ENCODE results near the gene RBM15B. TPM values are rescaled to one million over a fixed set of nuclear protein-coding genes. Genes with fewer than 3 reads are reported as not detected.
"Not testable (repeated sequence)": the region's sequence is repeated elsewhere in the genome, so short reads cannot be mapped to it uniquely, and the experiment has no call there.

The RBM15B gene
- total RNA-seq, 2 donors from 2014 or later = 21.1 to 22.8 TPM

DNA sequence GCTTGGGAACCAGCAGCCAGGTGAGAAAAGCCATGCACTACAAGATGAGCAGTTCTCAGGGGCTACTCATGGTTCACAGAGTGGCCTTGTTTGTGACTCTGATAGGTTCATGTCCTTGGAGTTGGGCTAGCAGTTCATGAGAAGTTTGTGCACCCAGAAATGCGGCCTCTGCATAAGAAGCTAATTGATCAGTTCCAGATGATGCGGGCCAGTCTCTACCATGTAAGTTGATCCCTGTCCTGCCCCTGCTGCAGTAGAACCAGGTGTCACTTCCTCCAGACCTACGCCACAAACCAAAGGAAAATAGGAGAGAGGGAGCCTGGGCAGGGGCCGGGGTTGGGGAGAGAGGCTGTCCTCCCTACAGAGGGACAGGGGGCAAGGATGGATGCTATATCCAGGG is 33.2 kb upstream of the RBM15B start:
- 61 to 73% methylated on average over 4 of the region's 4 CpGs for WGBS, 2 donors
- TF ChIP-seq POLR2A (IDR thresholded peaks at IDR 0.05) = no peak
- TF ChIP-seq, protein P1, sequence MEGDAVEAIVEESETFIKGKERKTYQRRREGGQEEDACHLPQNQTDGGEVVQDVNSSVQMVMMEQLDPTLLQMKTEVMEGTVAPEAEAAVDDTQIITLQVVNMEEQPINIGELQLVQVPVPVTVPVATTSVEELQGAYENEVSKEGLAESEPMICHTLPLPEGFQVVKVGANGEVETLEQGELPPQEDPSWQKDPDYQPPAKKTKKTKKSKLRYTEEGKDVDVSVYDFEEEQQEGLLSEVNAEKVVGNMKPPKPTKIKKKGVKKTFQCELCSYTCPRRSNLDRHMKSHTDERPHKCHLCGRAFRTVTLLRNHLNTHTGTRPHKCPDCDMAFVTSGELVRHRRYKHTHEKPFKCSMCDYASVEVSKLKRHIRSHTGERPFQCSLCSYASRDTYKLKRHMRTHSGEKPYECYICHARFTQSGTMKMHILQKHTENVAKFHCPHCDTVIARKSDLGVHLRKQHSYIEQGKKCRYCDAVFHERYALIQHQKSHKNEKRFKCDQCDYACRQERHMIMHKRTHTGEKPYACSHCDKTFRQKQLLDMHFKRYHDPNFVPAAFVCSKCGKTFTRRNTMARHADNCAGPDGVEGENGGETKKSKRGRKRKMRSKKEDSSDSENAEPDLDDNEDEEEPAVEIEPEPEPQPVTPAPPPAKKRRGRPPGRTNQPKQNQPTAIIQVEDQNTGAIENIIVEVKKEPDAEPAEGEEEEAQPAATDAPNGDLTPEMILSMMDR (IDR thresholded peaks at IDR 0.05) = no peak
- H3K36me3 ChIP-seq (replicated peaks in 1 of 2; ENCODE audit: insufficient read depth in 1 of 2, low read depth in 2 of 2) = no peaks in the 10 kb centered on the region
- H3K9me3 ChIP-seq = no peaks in the 10 kb centered on the region
- DNase-seq (no peak), ATAC-seq (no peak)
- no peaks in the 10 kb centered on the region for H3K4me1 ChIP-seq
- intact Hi-C loops (cut with DNase I) = no loop called here
- H3K27ac ChIP-seq = no peak overlapping the region
- no peaks in the 10 kb centered on the region for H3K27me3 ChIP-seq
- H3K4me3 ChIP-seq = no peak overlapping the region

DNA sequence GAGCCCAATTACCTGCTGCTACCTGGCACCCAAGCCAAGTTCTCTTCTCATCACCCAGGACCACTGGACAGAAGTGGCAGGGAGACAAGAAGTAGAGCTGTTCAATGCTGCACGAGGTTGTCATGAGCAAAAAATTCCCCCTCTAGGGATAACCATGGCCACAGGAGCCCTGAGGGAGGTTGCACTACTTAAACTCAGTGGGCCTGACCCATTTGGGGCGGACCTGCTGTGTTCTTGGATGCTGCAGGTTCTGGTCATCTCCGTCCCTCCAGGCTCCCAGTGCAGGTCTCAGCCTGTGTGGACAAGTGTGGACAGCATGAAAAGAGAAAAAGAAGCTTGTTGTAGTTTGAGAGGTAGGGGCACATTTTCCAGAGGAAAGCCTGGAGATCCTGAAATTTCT is 32.1 kb upstream of the RBM15B start:
- ATAC-seq = no peak
- WGBS, 2 donors = 56 to 81% methylated on average over 3 of the region's 3 CpGs
- no peak overlapping the region for H3K27ac ChIP-seq

DNA sequence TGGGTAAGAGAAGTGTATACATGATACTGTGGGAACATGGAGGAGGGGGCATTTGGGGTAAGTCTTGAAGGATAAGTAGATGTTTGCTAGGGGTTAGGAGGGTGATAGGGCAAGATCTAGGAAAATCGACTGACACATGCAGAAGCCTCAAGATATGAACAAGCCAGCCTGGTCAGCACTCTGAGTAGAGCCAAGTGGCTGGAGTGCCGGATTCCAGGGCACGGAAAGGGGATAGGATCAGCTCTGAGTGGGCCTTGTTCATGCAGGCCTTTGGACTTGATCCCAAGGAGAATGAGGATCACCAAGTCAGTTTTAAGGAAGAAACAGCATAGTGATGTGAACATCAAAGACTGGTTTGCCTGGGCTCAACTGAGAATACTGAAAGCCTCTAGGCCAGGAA is 30.3 kb upstream of the RBM15B start:
- Histone ChIP-seq H3K27me3 (no peaks in the 10 kb centered on the region), H3K9me3 (no peaks in the 10 kb centered on the region), H3K27ac (no peak overlapping the region), H3K36me3 (replicated peaks in 1 of 2; ENCODE audit: insufficient read depth in 1 of 2, low read depth in 2 of 2) (no peaks in the 10 kb centered on the region), H3K4me3 (no peak overlapping the region), H3K4me1 (no peaks in the 10 kb centered on the region)
- WGBS, 2 donors = 78 to 85% methylated on average over 3 of the region's 3 CpGs
- ATAC-seq (no peak), DNase-seq (no peak)
- intact Hi-C loops (cut with DNase I) = no loop called here
- TF ChIP-seq POLR2A (IDR thresholded peaks at IDR 0.05) = no peak

More for the DNA sequence above, 32.1 kb upstream of the RBM15B start:
- intact Hi-C loops (cut with DNase I) = no loop called here
- Histone ChIP-seq H3K4me3 (no peak overlapping the region), H3K4me1 (no peaks in the 10 kb centered on the region), H3K36me3 (replicated peaks in 1 of 2; ENCODE audit: insufficient read depth in 1 of 2, low read depth in 2 of 2) (no peaks in the 10 kb centered on the region), H3K27me3 (no peaks in the 10 kb centered on the region), H3K9me3 (no peaks in the 10 kb centered on the region)
- TF ChIP-seq, protein P1 (IDR thresholded peaks at IDR 0.05) = no peak
- no peak for TF ChIP-seq POLR2A (IDR thresholded peaks at IDR 0.05)
- DNase-seq = no peak

DNA sequence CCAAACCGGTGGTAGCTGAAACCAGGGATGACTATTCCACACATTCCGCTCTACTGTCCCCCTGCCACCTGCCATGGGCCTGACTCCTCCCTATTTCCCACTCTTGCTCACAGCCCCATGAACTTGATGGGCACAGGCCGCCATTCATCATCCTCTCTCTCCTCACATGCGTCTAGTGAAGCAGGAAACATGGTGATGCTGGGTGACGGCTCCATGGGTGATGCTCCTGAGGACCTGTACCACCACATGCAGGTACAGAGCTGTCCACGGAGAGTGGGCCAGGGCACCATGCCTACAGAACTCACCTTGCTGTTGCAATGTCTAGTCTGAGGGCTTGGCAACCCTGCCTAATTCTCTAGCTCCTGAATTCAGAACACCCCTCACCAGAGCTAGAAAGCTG is 29.3 kb upstream of the RBM15B start:
- TF ChIP-seq, protein P1 (IDR thresholded peaks at IDR 0.05) = no peak
- no peak for TF ChIP-seq POLR2A (IDR thresholded peaks at IDR 0.05)
- WGBS, 2 donors = 82 to 98% methylated on average over 6 of the region's 6 CpGs
- Histone ChIP-seq H3K9me3 (no peaks in the 10 kb centered on the region), H3K4me1 (no peaks in the 10 kb centered on the region), H3K36me3 (replicated peaks in 1 of 2; ENCODE audit: insufficient read depth in 1 of 2, low read depth in 2 of 2) (no peaks in the 10 kb centered on the region), H3K27me3 (no peaks in the 10 kb centered on the region), H3K27ac (no peak overlapping the region), H3K4me3 (no peak overlapping the region)
- no peak for DNase-seq
- intact Hi-C loops (cut with DNase I) = no loop called here
- no peak for ATAC-seq

DNA sequence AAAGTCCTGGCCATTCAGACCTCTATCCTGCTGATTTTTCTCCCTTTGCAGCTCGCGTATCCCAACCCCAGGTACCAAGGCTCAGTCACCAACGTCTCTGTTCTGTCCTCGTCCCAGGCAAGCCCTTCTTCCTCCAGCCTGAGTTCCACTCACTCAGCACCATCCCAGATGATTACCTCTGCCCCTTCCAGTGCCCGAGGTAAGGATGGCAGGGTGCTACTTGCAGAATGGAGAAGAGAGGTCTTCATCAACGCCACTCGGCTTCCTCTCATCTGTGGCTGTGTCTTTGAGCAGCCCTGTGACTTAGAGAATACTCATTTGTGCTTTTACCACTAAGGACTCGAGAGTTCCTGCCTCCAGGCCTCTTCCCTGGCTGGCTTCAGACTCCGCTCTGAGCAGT is 28.6 kb upstream of the RBM15B start:
- intact Hi-C loops (cut with DNase I) = no loop called here
- no peaks in the 10 kb centered on the region for H3K4me1 ChIP-seq
- DNase-seq (no peak), ATAC-seq (no peak)
- no peaks in the 10 kb centered on the region for H3K27me3 ChIP-seq
- no peaks in the 10 kb centered on the region for H3K36me3 ChIP-seq (replicated peaks in 1 of 2; ENCODE audit: insufficient read depth in 1 of 2, low read depth in 2 of 2)
- H3K4me3 ChIP-seq = no peak overlapping the region
- H3K27ac ChIP-seq = no peak overlapping the region
- H3K9me3 ChIP-seq = no peaks in the 10 kb centered on the region
- 70 to 85% methylated on average over 9 of the region's 9 CpGs for WGBS, 2 donors
- TF ChIP-seq, protein P1 (IDR thresholded peaks at IDR 0.05) = no peak
- no peak for TF ChIP-seq POLR2A (IDR thresholded peaks at IDR 0.05)

DNA sequence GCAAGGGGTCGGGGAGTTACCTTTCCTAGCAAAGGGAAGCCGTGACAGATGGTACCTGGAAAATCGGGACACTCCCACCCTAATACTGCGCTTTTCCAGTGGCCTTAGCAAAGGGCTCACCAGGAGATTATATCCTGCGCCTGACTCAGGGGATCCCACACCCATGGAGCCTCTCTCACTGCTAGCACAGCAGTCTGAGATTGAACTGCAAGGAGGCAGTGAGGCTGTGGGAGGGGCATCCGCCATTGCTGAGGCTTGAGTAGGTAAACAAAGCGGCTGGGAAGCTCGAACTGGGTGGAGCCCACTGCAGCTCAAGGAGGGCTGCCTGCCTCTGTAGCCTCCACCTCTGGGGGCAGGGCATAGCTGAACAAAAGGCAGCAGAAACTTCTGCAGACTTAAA is 22.8 kb upstream of the RBM15B start:
- intact Hi-C loops (cut with DNase I); H3K36me3 ChIP-seq (replicated peaks in 1 of 2; ENCODE audit: insufficient read depth in 1 of 2, low read depth in 2 of 2); ATAC-seq; H3K27me3 ChIP-seq; DNase-seq; H3K9me3 ChIP-seq; H3K4me1 ChIP-seq; H3K4me3 ChIP-seq; H3K27ac ChIP-seq: not testable (repeated sequence)
- WGBS, 2 donors = 79 to 80% methylated on average over 3 to 8 of the region's 8 CpGs

All from body of pancreas (tissue), 4 donors.